ENCODE results near the gene HOXD13. TPM values are rescaled to one million over a fixed set of nuclear protein-coding genes. Genes with fewer than 3 reads are reported as not detected.

Gene HOXD13
- total RNA-seq, 2 experiments from 2014 or later = not detected

DNA sequence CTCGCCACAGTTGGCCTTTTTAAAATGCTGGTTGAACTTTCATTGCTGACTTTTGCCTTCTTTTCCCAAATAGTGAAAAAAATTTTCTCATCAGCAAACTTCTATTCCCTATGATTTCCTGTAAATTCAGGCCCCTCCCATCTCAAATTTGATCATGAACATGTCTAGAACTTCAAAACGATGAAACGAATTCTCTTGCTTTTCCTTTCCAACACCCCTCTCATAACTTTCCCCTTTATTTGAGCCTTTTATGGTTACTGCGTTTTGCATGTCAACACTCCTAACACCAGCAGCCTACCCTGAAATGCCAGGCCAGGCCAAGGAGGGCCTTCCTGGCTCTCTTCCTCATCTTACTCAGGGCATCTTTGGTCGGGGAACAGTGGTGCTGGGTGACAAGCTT, 1.7 kb upstream of the HOXD13 start:
- H3K9me3 Mint-ChIP-seq = peaks cover 7% of the 10 kb centered on the region
- TF ChIP-seq, protein P1, sequence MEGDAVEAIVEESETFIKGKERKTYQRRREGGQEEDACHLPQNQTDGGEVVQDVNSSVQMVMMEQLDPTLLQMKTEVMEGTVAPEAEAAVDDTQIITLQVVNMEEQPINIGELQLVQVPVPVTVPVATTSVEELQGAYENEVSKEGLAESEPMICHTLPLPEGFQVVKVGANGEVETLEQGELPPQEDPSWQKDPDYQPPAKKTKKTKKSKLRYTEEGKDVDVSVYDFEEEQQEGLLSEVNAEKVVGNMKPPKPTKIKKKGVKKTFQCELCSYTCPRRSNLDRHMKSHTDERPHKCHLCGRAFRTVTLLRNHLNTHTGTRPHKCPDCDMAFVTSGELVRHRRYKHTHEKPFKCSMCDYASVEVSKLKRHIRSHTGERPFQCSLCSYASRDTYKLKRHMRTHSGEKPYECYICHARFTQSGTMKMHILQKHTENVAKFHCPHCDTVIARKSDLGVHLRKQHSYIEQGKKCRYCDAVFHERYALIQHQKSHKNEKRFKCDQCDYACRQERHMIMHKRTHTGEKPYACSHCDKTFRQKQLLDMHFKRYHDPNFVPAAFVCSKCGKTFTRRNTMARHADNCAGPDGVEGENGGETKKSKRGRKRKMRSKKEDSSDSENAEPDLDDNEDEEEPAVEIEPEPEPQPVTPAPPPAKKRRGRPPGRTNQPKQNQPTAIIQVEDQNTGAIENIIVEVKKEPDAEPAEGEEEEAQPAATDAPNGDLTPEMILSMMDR (IDR thresholded peaks at IDR 0.05) = no peak
- H3K36me3 Mint-ChIP-seq (ENCODE audit: low read depth) = peaks cover 9% of the 10 kb centered on the region
- H3K4me3 ChIP-seq (ENCODE audit: low read length) = no peak overlapping the region
- peaks cover 88 to 93% of the 10 kb centered on the region in 2 experiments for H3K27me3 ChIP-seq (ENCODE audit: control insufficient read depth in 1 of 2, insufficient read depth in 2 of 2, low read length in 2 of 2)
- POLR2A ChIA-PET = no interaction called here
- ATAC-seq (ENCODE audit: poor library complexity) = no peak
- H3K4me1 ChIP-seq (ENCODE audit: insufficient read depth, low read length) = peaks cover 32% of the 10 kb centered on the region
- peaks cover 39% of the 10 kb centered on the region for H3K4me1 Mint-ChIP-seq (ENCODE audit: low read depth)
- H3K36me3 ChIP-seq (ENCODE audit: insufficient read depth, low read length) = no peaks in the 10 kb centered on the region
- no peak overlapping the region for H3K27ac ChIP-seq (ENCODE audit: low read depth in 1 of 2, low read length in 2 of 2)
- intact Hi-C loops (cut with DNase I, micrococcal nuclease) = loop anchor here in 1 of 2 experiments (10.0 kb wide), 2 partner anchors 726 to 1396 kb away; no protein-coding TSS in a partner anchor
- H3K9me3 ChIP-seq (ENCODE audit: control insufficient read depth in 1 of 2, insufficient read depth in 1 of 2, low read length in 2 of 2) = peaks cover 13 to 44% of the 10 kb centered on the region in 2 experiments
- CTCF ChIA-PET = no interaction called here
- DNase-seq = no peak
- H3K27ac Mint-ChIP-seq = no peak overlapping the region
- peaks cover 93% of the 10 kb centered on the region for H3K27me3 Mint-ChIP-seq
- H3K4me3 Mint-ChIP-seq = peak overlapping the region; percentile 8

DNA sequence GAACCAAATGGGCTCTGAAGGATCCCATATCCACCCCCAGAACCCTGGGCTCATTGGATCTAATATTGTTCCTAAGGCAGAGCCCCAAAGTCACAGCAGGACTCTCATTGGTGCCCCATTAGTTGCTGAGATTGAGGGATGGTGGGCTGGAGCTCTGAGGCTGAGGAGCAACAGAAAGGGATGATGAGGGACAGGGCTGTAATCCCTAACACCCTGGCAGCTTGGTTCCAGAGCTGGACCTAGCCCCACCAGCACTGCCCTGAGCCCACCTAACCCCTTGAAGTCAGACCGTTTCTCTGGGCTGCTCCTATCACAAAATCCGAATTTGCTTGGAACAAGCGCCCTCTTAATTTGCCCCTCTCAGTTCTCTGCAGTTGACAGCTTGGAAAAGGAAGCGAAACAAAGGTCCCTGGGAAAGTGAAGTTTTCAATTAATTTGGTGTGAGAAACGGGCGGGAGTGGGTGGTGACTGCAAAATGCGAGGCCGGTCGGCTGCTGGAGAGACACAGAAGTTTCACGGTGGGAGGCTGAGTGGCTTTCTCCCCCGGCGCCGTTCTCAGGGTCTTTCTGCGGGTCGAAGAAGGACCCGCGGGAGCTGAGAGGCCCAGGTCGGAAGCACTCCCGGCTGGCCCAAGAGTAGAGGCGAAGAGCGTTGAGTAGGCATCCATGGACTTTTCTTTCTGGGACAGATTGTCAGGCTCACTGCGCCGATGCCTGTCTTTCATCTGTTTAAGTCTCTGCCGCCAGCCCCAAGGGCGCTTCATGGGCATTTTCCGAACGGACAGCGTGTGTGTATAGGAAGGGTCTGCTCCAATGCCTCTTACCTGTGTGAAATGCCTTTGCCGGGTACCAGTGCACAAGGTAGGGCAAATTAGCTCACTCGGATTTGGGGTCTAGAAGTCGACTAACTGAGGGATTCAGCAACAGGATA, 927 bp upstream of the HOXD13 start:
- H3K27ac Mint-ChIP-seq = peak overlapping the region; percentile 12
- H3K4me1 ChIP-seq (ENCODE audit: insufficient read depth, low read length) = peaks cover 30% of the 10 kb centered on the region
- H3K36me3 Mint-ChIP-seq (ENCODE audit: low read depth) = peaks cover 5% of the 10 kb centered on the region
- POLR2A ChIA-PET = interaction anchor here (0.5 kb wide), 1 partner anchor 40 kb away, joined by 3 read pairs; no protein-coding TSS in a partner anchor
- ATAC-seq (ENCODE audit: poor library complexity) = no peak
- peak overlapping the region; percentile 49 for H3K4me3 Mint-ChIP-seq
- TF ChIP-seq, protein P1 (IDR thresholded peaks at IDR 0.05) = no peak
- intact Hi-C loops (cut with DNase I, micrococcal nuclease) = loop anchor here in 1 of 2 experiments (10.0 kb wide), 2 partner anchors 727 to 1397 kb away; no protein-coding TSS in a partner anchor
- H3K27me3 Mint-ChIP-seq = peaks cover 93% of the 10 kb centered on the region
- peaks cover 43% of the 10 kb centered on the region for H3K4me1 Mint-ChIP-seq (ENCODE audit: low read depth)
- H3K4me3 ChIP-seq (ENCODE audit: low read length) = no peak overlapping the region
- H3K36me3 ChIP-seq (ENCODE audit: insufficient read depth, low read length) = no peaks in the 10 kb centered on the region
- CTCF ChIA-PET = no interaction called here
- peak in 1 of 14 experiments; percentile 30 for DNase-seq
- peaks cover 88 to 92% of the 10 kb centered on the region in 2 experiments for H3K27me3 ChIP-seq (ENCODE audit: control insufficient read depth in 1 of 2, insufficient read depth in 2 of 2, low read length in 2 of 2)
- no peak overlapping the region for H3K27ac ChIP-seq (ENCODE audit: low read depth in 1 of 2, low read length in 2 of 2)
- peaks cover 7% of the 10 kb centered on the region for H3K9me3 Mint-ChIP-seq
- peaks cover 13 to 38% of the 10 kb centered on the region in 2 experiments for H3K9me3 ChIP-seq (ENCODE audit: control insufficient read depth in 1 of 2, insufficient read depth in 1 of 2, low read length in 2 of 2)

DNA sequence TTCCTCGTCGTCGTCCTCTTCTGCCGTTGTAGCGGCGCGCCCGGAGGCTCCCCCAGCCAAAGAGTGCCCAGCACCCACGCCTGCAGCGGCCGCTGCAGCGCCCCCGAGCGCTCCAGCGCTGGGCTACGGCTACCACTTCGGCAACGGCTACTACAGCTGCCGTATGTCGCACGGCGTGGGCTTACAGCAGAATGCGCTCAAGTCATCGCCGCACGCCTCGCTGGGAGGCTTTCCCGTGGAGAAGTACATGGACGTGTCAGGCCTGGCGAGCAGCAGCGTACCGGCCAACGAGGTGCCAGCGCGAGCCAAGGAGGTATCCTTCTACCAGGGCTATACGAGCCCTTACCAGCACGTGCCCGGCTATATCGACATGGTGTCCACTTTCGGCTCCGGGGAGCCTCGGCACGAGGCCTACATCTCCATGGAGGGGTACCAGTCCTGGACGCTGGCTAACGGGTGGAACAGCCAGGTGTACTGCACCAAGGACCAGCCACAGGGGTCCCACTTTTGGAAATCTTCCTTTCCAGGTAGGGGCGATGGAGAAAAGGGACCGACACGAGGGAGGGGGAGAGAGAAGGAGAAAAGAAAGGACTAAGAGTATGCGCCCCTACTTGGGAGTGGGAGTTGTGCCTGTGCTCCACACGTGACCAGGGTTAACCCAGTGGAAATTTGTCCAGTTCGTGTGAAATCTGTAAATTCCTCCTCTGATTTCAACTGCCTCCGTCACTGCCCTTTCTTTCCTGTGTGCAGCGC, 800 bp downstream of the HOXD13 start:
- Histone ChIP-seq H3K27ac (ENCODE audit: low read depth in 1 of 2, low read length in 2 of 2) (no peak overlapping the region), H3K4me3 (ENCODE audit: low read length) (no peak overlapping the region), H3K36me3 (ENCODE audit: insufficient read depth, low read length) (no peaks in the 10 kb centered on the region), H3K27me3 (ENCODE audit: control insufficient read depth in 1 of 2, insufficient read depth in 2 of 2, low read length in 2 of 2) (peaks cover 89 to 92% of the 10 kb centered on the region in 2 experiments), H3K9me3 (ENCODE audit: control insufficient read depth in 1 of 2, insufficient read depth in 1 of 2, low read length in 2 of 2) (peaks cover 12 to 33% of the 10 kb centered on the region in 2 experiments), H3K4me1 (ENCODE audit: insufficient read depth, low read length) (peaks cover 39% of the 10 kb centered on the region)
- peak in 1 of 14 experiments; percentile 32 for DNase-seq
- no peak overlapping the region for H3K27ac Mint-ChIP-seq
- peaks cover 45% of the 10 kb centered on the region for H3K4me1 Mint-ChIP-seq (ENCODE audit: low read depth)
- TF ChIP-seq, protein P1 (IDR thresholded peaks at IDR 0.05) = no peak
- H3K36me3 Mint-ChIP-seq (ENCODE audit: low read depth) = no peaks in the 10 kb centered on the region
- no peak for ATAC-seq (ENCODE audit: poor library complexity)
- peaks cover 93% of the 10 kb centered on the region for H3K27me3 Mint-ChIP-seq
- intact Hi-C loops (cut with DNase I, micrococcal nuclease) = loop anchor here in 1 of 2 experiments (10.0 kb wide), 2 partner anchors 729 to 1399 kb away; no protein-coding TSS in a partner anchor
- H3K4me3 Mint-ChIP-seq = peak overlapping the region; percentile 9
- ChIA-PET POLR2A (no interaction called here), CTCF (interaction anchor here (1.2 kb wide), 1 partner anchor 34 kb away, joined by 3 read pairs; no protein-coding TSS in a partner anchor)
- H3K9me3 Mint-ChIP-seq = peaks cover 3% of the 10 kb centered on the region

Measured in CD4-positive, alpha-beta T cell (primary cell).